Midbrain (tissue), 1 donor: ENCODE measurements around the gene ANTXRL.
"Not testable (repeated sequence)": the region's sequence is repeated elsewhere in the genome, so short reads cannot be mapped to it uniquely, and the experiment has no call there.

Experiments used
- DNase-seq: peaks from one replicate; lab custom pipeline; 2025; lab: John Stamatoyannopoulos, UW

ANTXRL gene

GRCh38 chr10:46254467-46254866, 32.3 kb upstream of the ANTXRL start:
- no peak for DNase-seq

- DNase-seq: not testable (repeated sequence)
These were observed 31.6 kb upstream of the ANTXRL start for GRCh38 chr10:46255210-46255609.

GRCh38 chr10:46255801-46256747, 30.7 kb upstream of the ANTXRL start:
- DNase-seq: peak; percentile 43

GRCh38 chr10:46257099-46257498, 29.7 kb upstream of the ANTXRL start:
- DNase-seq: no peak

GRCh38 chr10:46262906-46263560, 23.8 kb upstream of the ANTXRL start:
- not testable (repeated sequence) for DNase-seq

- DNase-seq: no peak
These were observed 22.9 kb upstream of the ANTXRL start for GRCh38 chr10:46263831-46264268.

- DNase-seq: no peak
These were observed 22.5 kb upstream of the ANTXRL start for GRCh38 chr10:46264336-46264735.

- no peak for DNase-seq
These were observed 21.9 kb upstream of the ANTXRL start for GRCh38 chr10:46264737-46265368.

- DNase-seq: not testable (repeated sequence)
These were observed 21.1 kb upstream of the ANTXRL start for GRCh38 chr10:46265566-46266305.

GRCh38 chr10:46266306-46266985, 20.4 kb upstream of the ANTXRL start:
- DNase-seq: no peak

- DNase-seq: no peak
These were observed 19.4 kb upstream of the ANTXRL start for GRCh38 chr10:46267132-46267985.

- DNase-seq: no peak
These were observed 18.5 kb upstream of the ANTXRL start for GRCh38 chr10:46268076-46268881.

- DNase-seq: not testable (repeated sequence)
These were observed 17.2 kb upstream of the ANTXRL start for GRCh38 chr10:46269554-46270053.

GRCh38 chr10:46270086-46270811, 16.5 kb upstream of the ANTXRL start:
- DNase-seq: no peak

- not testable (repeated sequence) for DNase-seq
These were observed 15.8 kb upstream of the ANTXRL start for GRCh38 chr10:46270963-46271530.

- DNase-seq: not testable (repeated sequence)
These were observed 14.8 kb upstream of the ANTXRL start for GRCh38 chr10:46271795-46272499.

GRCh38 chr10:46272863-46273415, 13.9 kb upstream of the ANTXRL start:
- no peak for DNase-seq
